KMS-11 (cell line): Measurements from ENCODE around the gene GEN1.

Experiments
- H2AFZ ChIP-seq: fragments of 200-600 bp; sonication (generic); 2 replicates; pipeline ENCODE4 v1.6.1; 2016; ENCODE audit warnings: antibody characterized with exemption, mixed run types, low read depth
- H3K27ac ChIP-seq: fragments of 200-600 bp; sonication (generic); 2 replicates; pipeline ENCODE4 v1.6.1; 2016; ENCODE audit warnings: mild to moderate bottlenecking, mixed run types
- H3K27me3 ChIP-seq: fragments of 200-600 bp; sonication (generic); 2 replicates; pipeline ENCODE4 v1.6.1; 2017; ENCODE audit warnings: mild to moderate bottlenecking, low read depth, mixed run types, moderate library complexity; ENCODE audit not compliant: insufficient read depth
- H3K36me3 ChIP-seq: fragments of 200-600 bp; sonication (generic); 2 replicates; pipeline ENCODE4 v1.6.1; 2017; ENCODE audit warnings: mild to moderate bottlenecking, mixed run types; ENCODE audit not compliant: insufficient read depth
- H3K4me1 ChIP-seq: fragments of 200-600 bp; sonication (generic); 2 replicates; pipeline ENCODE4 v1.6.1; 2016; ENCODE audit warnings: mild to moderate bottlenecking, low read depth, mixed run types; ENCODE audit not compliant: poor library complexity, severe bottlenecking
- H3K4me2 ChIP-seq: fragments of 200-600 bp; sonication (generic); 2 replicates; pipeline ENCODE4 v1.7.0; 2016; ENCODE audit warnings: mild to moderate bottlenecking, mixed run types
- H3K4me3 ChIP-seq: fragments of 200-600 bp; sonication (generic); IDR thresholded peaks from 2 replicates; pipeline ENCODE4 v1.6.1; 2017; ENCODE audit warnings: low read depth, low read length, mixed read lengths; ENCODE audit not compliant: insufficient read depth
- H3K79me2 ChIP-seq: fragments of 200-600 bp; sonication (generic); 2 replicates; pipeline ENCODE4 v1.6.1; 2016; ENCODE audit warnings: low read depth, mixed run types; ENCODE audit not compliant: insufficient read depth
- H3K9ac ChIP-seq: fragments of 200-600 bp; sonication (generic); 2 replicates; pipeline ENCODE4 v1.6.1; 2016; ENCODE audit warnings: mild to moderate bottlenecking, mixed run types
- H4K20me1 ChIP-seq: fragments of 200-600 bp; sonication (generic); 2 replicates; pipeline ENCODE4 v1.6.1; 2016; ENCODE audit warnings: mild to moderate bottlenecking, mixed run types; ENCODE audit not compliant: insufficient read depth
- CTCF ChIP-seq: fragments of 200-600 bp; sonication (generic); conservative IDR thresholded peaks from 2 replicates; pipeline ENCODE4 v1.6.1; 2017; ENCODE audit warnings: low read depth, mild to moderate bottlenecking, antibody characterized with exemption, low read length, moderate library complexity, mixed read lengths

The GEN1 gene

GRCh38 chr2:17754773-17755425 lies 961 bp downstream of the GEN1 start:
- H3K36me3 ChIP-seq, result no peaks in the 10 kb centered on the region
- peak overlapping the region; percentile 54 for H3K4me3 ChIP-seq
- peak overlapping the region; percentile 86 for H3K27ac ChIP-seq
- no peaks in the 10 kb centered on the region for H4K20me1 ChIP-seq
- peaks cover 59% of the 10 kb centered on the region for H3K4me1 ChIP-seq
- H3K27me3 ChIP-seq, result no peaks in the 10 kb centered on the region
- peak overlapping the region; percentile 82 for H3K9ac ChIP-seq
- H2AFZ ChIP-seq, result peak overlapping the region; percentile 77
- peaks cover 75% of the 10 kb centered on the region for H3K79me2 ChIP-seq
- H3K4me2 ChIP-seq, result peak overlapping the region; percentile 96
- TF ChIP-seq CTCF, result no peak

DNA sequence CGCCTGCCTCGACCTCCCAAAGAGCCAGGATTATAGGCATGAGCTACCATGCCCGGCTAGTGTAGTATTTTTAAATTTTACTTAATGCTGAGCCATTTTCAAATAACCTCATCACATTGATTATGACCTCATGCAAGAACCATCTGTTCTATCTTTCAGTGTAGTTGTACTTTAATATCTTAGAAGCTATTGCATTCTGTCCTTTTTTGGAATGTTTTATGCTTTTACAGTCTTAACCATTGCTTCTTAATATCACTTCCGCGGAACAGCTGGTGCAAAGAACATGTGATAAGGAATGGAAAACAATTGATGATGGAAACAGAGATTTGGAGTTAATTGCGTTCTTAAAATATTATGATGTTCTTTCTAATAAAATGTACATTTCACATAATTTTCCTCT lies 2.7 kb downstream of the GEN1 start:
- H4K20me1 ChIP-seq, result no peaks in the 10 kb centered on the region
- no peak overlapping the region for H3K27ac ChIP-seq
- TF ChIP-seq CTCF, result no peak
- H3K4me2 ChIP-seq, result no peak overlapping the region
- peaks cover 71% of the 10 kb centered on the region for H3K79me2 ChIP-seq
- no peak overlapping the region for H3K4me3 ChIP-seq
- H3K36me3 ChIP-seq, result no peaks in the 10 kb centered on the region
- no peak overlapping the region for H3K9ac ChIP-seq
- peaks cover 43% of the 10 kb centered on the region for H3K4me1 ChIP-seq
- H3K27me3 ChIP-seq, result no peaks in the 10 kb centered on the region
- no peak overlapping the region for H2AFZ ChIP-seq

- TF ChIP-seq CTCF, result no peak
- no peak overlapping the region for H2AFZ ChIP-seq
Measured at GRCh38 chr2:17757321-17757720, 3.4 kb downstream of the GEN1 start.

DNA sequence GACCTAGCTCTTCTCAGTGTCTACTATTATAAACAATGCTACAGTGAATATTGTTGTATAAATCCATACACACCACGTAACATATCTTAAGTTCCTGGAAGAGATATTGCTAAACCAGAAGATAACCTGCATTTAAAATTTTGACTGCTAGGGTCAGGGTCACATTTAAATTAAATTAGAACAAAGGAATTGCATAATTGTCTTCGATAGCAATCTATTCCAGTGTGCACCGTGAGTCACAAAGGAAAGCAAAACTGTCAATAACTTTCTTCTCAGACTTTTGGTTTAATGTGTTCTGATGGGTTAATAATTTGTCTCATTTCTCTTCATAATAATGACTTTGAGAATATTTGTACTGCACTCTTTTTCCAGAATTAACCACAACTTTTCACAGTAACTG lies 4.2 kb downstream of the GEN1 start:
- Histone ChIP-seq H4K20me1 (no peaks in the 10 kb centered on the region), H3K4me1 (peaks cover 33% of the 10 kb centered on the region), H2AFZ (no peak overlapping the region), H3K36me3 (no peaks in the 10 kb centered on the region), H3K4me2 (no peak overlapping the region), H3K4me3 (no peak overlapping the region), H3K27me3 (no peaks in the 10 kb centered on the region), H3K27ac (no peak overlapping the region), H3K79me2 (peaks cover 57% of the 10 kb centered on the region), H3K9ac (no peak overlapping the region)
- TF ChIP-seq CTCF, result no peak

More at GRCh38 chr2:17757321-17757720, 3.4 kb downstream of the GEN1 start:
- H4K20me1 ChIP-seq, result no peaks in the 10 kb centered on the region
- peaks cover 65% of the 10 kb centered on the region for H3K79me2 ChIP-seq
- no peak overlapping the region for H3K4me3 ChIP-seq
- H3K9ac ChIP-seq, result no peak overlapping the region
- H3K36me3 ChIP-seq, result no peaks in the 10 kb centered on the region
- no peak overlapping the region for H3K27ac ChIP-seq
- H3K27me3 ChIP-seq, result no peaks in the 10 kb centered on the region
- peaks cover 37% of the 10 kb centered on the region for H3K4me1 ChIP-seq
- H3K4me2 ChIP-seq, result no peak overlapping the region
